Measurements from ENCODE around the gene NR4A3.
"Not testable (repeated sequence)": the region's sequence is repeated elsewhere in the genome, so short reads cannot be mapped to it uniquely, and the experiment has no call there.

NR4A3 gene

DNA sequence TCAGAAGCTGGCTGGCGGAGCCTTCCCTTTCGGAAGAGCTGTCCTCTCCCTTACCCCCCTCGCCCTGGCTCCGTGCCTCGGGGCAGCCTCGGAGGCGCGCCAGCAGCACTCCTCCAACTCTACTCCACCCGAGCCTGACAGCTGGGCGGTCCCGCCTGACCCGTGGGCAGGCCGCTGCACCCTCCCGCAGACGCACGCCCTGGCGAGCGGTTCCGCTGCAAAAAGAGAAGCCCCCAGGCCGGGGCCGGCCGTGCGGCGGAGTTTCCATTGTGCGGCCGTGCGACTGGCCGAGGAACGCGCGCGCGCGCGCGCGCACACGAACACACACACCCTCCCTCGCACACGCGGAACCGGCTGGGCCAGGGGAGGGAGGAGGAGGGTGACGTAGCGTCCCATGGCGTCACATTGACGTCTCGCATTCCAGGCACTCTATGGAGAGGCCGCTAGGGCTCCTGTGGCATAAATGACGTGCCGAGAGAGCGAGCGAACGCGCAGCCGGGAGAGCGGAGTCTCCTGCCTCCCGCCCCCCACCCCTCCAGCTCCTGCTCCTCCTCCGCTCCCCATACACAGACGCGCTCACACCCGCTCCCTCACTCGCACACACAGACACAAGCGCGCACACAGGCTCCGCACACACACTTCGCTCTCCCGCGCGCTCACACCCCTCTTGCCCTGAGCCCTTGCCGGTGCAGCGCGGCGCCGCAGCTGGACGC, at the start of gene NR4A3:
TSS of gene NR4A3 (plus strand) at position 490 of the 713 bp plus-strand sequence. CDS start 6,158 bp downstream, outside the sequence.
- peak; percentile 94 for DNase-seq (ENCODE audit: low spot score)

DNA sequence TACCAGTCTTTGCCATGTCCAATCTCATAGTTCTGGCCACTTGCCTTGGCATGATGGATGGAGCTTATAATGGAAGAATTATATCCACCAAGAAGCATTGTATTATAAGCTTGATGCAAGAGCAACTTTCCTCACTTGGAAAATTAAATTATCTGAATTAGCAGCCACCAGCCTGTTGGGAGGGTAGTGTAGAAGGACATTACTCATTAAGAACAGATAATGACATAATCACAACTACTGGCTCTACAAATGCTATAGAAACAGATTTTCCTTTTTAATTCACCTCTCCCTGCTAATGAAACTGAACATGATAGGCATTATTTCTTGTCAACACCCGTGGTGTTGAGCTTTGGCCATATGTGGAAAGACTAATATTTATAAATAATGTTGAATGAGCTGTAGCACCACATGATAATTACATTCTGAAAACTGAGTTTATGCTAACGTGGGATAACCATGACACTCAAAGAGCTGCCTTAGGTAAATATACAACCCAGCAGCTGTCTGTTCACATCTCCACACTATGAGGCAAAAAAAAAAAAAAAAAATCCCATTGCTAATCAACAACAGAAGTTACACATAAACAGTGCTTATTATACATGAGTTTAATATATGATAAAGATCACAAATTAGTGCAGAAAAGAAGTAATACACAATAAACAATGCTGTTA, 48.1 kb upstream of the NR4A3 start:
- no peak for DNase-seq (ENCODE audit: low spot score)

DNA sequence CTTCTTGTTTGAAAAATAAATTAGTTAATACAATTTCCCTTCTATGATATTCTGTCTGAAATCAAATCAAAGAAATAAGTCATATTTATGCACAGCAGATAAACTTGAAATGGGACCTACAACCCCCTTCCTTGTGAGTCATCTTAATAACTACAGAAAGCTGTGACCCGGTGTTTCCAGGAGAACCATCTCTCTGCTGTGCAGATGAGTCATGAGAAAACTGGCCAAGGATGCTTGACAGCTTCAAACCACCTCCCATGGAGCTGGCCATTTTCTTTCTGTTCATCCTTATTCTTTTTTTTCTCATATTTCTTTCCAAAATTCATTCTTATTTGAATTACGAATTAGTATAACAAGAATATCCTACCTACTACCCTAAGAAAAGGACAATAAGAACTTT, 43.4 kb upstream of the NR4A3 start:
- peak; percentile 56 for DNase-seq (ENCODE audit: low spot score)

DNA sequence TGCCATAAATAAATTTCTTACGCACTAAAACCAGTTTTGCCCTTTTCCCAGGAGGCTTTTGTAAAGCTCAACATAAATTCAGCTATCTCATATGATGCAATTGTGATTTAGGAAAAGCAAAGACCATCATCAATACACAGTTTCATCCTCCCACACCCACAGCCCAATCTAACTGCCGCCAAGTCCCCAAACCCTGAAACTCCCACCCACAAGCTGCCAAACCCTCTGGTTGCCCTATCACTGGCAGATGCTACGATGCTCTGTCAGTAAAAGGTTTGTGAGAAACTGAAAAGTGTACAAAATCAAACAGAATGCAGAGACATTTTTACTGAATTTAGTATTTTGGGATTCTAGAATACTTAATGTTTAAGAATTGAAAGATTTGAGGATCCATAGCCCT, 42.8 kb upstream of the NR4A3 start:
- DNase-seq (ENCODE audit: low spot score), result no peak

DNA sequence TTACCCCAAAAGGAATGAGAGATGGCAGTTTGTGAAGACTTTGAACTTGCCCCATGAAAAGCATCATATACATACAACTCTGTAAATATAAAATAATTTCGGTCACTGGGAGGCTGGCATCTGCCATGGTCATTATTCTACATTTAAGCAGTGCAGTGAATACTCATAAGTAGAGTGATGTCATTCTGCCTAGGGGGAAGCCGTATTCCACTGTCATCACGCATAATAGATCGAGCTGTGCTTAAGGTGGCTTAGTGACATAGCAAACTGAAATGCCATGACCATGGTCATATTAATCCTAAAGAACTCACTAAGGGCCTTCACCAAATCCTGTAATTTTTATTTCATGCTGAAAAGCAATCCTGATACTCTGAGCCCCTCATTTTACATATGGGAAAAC, 42.4 kb upstream of the NR4A3 start:
- DNase-seq (ENCODE audit: low spot score), result no peak

DNA sequence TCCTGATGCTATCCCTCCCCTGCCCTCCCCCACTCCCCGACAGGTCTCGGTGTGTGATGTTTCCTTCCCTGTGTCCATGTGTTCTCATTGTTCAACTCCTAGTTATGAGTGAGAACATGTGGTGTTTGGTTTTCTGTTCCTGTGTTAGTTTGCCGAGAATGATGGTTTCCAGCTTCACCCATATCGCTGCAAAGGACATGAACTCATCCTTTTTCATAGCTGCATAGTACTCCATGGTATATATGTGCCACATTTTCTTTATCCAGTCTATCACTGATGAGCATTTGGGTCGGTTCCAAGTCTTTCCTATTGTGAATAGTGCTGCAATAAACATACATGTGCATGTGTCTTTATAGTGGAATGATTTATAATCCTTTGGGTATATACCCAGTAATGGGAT, 39.3 kb upstream of the NR4A3 start:
- not testable (repeated sequence) for DNase-seq (ENCODE audit: low spot score)

DNA sequence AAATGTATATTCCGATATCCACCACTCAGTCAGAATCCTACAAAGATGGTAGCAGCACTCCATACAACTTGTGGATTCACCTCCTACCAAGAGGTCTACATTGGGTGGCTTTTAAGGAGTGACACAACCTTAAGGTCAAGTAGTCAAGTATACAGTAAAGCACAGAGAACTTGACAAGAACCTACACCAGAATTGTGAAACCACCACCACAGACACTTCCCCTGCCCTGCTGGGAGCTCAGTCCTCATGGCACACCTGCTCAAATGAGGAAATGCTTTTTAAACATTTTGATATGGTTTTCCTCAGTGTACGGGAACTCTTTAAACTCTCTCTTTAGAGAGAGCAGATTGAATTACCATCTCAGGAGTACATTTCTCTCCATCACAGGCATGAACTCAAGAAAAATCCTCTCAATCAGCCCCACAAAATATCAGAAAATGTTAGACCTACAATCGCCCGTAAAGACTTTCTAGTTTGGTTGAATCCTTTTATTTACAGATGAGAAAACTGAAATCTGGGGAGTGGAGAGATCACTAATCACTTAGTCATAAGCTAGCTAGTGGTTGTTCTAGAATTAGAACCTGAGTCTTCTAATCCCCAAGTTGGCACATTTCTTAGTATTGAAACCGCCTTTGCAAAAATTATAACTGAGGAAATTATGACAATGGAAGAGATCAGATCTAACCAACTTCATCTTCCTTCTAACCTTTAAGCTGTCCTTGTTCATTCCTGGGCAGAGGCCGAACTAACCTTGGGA, 38.5 kb upstream of the NR4A3 start:
- no peak for DNase-seq (ENCODE audit: low spot score)

DNA sequence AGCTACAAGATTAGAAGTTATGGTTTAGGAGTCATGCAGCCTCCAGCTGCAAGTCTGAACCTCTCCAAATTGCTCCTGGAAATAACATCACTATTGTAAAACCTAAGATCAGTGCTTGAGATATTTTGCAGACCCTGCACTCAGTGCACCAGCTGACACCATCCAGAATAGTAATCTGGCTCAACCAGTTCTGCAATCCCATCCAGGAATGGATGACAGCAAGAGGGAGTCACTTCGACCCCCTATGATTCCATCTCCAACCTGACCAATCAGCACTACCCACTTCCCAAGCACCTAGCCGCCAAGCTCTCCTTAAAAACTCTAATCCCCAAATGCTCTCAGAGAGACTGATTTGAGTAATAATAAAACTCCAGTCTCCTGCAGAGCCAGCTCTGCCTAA, 37.9 kb upstream of the NR4A3 start:
- DNase-seq (ENCODE audit: low spot score), result no peak

DNA sequence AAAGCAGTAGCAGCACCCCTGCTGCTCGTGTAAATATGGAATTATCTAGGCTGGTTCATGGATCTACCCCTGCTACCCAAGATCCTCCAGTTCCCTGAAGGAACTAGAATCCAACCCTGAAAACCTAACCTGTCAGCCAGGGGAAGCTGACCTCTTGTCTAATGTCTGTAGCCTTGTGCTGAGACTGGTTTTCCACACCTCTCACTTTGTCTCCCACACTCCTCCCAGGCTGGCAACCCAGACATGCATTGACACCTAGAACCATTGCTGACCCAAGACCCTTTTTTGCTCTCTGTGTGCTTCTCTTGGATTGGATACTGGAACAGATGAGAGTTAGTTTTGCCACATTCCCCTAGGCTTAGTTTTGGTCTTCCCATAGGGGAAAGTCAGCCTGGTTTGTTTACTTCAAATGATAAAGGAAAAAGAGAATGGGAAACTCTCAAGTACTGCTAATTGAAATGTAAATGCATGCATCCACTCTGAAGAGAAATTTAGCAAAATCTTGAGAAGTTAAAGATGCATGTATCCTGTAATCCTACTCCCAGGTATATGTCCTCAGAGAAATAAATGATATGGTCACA, 36.6 kb upstream of the NR4A3 start:
- DNase-seq (ENCODE audit: low spot score), result no peak

DNA sequence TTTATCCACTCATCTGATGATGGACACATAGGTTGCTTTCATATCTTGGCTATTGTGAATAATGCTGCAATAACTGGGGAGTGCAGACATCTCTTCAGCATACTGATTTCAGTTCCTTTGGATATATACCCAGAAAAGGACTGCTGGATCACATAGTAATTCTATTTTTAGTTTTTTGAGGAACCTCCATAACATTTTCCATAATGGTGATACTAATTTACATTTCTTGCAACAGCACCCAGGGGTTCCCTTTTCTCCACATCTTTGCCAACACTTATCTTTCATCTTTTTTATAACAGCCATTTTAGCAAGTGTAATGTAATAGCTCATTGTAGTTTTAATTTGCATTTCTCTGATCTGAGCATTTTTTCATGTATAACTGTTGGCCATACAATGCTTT, 34.1 kb upstream of the NR4A3 start:
- no peak for DNase-seq (ENCODE audit: low spot score)

DNA sequence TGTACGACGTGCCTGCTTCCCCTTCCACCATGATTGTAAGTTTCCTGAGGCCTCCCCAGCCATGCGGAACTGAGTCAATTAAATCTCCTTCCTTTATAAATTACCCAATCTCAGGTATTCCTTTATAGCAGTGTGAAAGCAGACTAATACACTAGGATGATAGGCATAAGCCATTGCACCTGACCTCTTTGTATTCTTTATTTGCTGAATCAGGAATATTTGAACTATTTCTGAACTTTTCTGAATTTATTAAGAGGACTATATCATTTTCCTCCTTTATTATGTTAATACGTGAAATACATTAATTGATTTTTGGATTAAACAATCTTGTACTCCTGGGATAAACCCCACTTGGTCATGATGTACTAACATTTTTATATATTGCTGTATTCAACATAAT, 28.2 kb upstream of the NR4A3 start:
- DNase-seq (ENCODE audit: low spot score), result no peak

DNA sequence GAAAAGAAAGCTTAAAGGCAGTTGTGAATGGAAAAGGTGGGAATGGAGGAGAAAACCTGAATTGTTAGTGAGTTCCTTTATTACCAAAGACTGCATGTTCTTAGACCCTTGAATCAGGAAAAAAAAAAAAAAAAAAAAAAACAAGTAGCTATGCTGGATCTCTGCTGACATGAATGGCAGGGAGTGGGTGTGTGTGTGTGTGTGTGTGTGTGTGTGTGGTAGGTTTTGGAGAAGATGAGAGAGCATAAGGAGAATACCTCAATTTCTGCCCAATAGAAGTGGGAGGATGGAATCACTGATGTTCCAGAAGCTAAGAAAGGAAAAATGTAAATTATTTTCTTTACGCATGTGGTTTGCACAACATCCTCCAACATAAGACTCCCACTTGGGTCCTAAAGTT, 25.5 kb upstream of the NR4A3 start:
- no peak for DNase-seq (ENCODE audit: low spot score)

DNA sequence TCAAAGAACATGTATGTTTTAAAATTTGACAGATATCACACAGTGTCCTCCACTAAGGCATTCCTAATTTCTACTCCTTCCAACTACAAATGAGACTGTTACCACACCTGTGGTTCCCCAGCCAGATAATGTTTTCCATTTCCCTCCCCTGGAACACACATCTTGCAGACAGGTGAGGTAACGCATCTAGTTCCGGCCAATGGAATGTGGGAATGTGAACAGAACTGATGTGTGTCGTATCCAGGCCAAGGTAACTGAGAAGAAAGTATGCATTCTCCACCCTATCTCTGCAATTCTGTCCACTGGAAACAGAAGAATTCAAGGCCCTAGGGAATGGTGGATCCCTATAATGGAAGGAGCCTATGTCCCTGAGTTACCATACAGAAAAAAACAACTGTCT, 19.9 kb upstream of the NR4A3 start:
- no peak for DNase-seq (ENCODE audit: low spot score)

DNA sequence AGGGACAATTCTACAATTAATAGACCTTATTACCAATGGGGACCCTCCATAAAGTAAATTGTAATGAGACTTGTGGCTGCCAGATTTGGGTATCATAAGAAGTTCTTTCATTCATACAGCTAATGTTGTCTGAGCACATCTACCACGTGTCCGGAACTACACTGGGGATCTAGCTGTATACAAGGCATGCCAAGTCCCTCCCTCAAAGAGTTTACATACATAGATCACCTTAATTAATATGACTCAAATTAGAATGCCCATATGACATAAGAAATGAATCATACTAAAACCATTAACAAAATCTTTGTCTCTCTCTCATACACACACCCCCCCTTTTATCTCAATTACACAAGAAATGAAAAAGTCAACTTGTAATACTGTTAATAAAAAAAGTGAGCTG, 18.0 kb upstream of the NR4A3 start:
- DNase-seq (ENCODE audit: low spot score), result no peak

DNA sequence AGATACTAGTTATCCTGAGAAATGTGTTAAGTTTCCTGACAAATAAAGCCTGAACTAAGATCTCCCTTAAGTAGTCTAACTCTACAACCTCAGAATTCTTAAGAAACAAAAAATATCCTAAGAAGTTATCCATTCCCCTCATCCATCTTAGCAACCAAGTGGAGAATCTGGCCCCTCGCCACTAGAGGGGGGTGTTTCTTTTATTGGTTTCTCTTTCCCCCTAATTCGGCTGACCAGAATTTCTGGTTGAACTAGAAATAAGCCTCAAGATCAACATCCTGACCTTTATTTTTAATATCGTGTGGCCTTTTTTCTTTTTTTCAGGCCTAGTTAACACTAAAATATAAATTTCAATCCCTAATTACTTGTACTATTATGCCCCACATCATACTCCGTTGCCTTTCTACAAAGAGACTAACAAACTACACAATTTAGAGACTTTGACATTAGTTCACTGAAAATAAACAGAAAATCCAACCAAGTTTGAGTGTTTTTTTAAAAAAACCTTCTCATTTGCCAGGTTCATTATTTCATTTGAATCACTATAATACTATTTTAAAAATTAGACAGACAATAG, 14.3 kb upstream of the NR4A3 start:
- DNase-seq (ENCODE audit: low spot score), result peak; percentile 84

DNA sequence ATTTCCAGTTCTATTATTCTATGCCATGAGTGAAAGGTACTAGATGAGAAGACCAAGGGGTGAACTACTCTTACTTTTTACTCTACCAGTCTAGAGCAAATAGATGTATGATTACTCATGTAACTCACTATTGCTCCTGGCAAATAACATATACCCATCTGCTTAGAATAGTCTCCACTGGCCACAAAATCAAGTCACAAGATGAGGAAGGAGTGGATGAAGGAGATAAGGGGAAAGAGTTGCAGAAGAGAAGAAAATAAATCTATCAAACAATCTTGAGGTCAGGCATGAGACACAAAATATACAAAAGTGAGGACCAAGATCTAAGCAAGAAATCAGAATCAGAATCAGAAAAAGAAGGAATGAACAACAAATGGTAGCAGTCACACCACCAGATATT, 13.7 kb upstream of the NR4A3 start:
- DNase-seq (ENCODE audit: low spot score), result no peak

DNA sequence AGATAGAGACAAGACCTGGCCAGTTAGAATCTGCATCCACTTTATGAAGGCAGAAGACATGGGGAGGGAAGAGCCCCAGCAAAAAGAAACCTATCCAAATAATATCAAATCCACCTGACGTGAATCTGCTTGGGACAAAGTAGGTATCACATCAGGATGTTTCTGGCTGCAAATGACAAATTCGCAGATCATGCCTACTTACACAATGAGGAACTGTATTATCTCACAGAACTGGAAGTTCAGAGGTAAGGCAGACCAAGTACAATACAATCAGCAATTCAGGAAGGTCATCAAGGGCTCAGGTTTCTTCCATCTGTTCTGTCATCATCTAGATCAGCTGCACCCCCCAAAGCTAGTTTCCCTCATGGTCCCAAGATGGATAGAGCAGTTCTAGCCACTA, 13.2 kb upstream of the NR4A3 start:
- no peak for DNase-seq (ENCODE audit: low spot score)

DNA sequence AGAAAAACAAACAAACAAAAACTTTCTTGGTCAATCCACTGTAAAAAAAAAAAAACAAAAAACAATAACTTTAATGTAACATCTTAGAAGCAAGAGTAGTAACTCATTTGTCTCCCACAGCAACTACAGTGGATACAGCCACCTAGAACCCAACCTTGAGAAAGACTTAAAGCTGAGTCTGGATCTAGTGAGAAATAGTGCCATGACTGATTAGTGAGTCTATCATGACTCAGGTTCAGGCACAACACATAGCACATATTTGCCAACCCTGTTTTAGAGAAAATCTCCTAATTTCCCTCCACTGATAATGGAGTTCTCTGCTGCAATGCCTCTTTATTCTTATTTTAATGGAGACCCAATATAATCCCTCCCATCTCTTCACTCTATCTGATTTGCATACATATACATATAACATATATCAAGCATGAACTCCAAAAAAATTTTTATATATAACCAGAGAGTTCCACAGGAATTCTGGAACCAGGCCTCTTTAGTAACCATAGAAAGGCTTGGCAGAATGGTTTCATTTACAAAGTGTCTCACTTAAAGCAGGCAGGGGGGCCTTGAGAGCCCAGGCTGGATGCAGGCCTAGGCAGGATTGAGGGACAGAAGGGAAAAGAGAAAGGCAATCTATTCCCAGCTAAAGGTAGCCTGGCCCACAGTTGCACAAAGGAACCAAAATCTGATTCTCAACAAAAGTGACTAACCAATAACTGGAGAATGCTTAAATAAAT, 11.9 kb upstream of the NR4A3 start:
- no peak for DNase-seq (ENCODE audit: low spot score)

DNA sequence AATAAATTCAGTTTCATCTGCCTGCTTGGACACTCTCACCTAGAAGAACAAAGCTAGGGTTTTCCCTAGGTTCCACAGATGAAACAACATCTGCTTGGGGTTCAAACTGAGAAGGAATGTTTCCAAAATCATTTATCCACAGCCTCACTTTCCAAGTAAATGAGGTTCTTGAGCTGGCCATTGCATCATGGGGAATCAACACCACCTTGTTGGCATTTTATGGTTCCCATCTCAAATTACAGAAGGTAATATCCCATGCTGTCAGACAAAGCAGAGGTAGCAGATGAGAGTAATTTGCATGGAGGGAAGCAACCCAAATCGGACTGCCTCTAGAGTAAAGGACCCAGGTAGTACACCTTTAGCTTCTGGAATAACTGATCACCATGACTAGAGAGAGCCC, 10.5 kb upstream of the NR4A3 start:
- no peak for DNase-seq (ENCODE audit: low spot score)

DNA sequence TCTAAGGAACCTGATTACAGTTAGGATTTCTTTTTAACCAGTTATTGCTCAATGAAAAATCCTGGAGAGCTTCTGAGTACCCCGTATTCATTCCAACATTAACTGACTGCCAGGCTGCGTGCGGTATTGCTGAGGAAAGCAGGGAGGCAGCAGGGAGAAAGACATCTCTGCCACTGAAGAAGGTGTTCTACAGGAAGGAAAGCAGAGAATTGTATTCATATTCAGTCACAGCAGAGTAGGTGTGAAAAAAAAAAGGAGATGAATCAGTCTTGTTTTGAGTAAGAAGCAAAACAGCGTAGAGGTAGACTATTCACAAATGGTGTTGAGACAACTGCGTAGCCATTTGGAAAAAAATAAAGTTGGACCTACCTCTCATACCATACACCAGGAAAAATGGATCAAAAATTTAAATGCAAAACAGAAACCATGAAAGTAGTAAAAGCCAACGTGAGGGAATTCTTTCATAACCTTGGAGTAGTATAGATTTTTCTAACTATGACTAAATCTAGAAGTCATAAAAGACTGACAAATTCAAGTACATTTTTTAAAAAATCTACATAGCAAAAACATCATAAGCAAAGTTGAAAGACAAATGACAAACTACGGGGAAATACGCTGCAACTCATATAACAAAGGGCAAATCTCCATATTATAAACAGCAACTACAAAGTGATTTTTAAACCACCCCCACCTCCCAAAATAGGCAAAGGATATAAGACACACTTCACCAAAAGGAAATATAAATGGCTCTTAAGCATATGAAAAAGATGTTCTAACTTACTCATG, 9.9 kb upstream of the NR4A3 start:
- no peak for DNase-seq (ENCODE audit: low spot score)

DNA sequence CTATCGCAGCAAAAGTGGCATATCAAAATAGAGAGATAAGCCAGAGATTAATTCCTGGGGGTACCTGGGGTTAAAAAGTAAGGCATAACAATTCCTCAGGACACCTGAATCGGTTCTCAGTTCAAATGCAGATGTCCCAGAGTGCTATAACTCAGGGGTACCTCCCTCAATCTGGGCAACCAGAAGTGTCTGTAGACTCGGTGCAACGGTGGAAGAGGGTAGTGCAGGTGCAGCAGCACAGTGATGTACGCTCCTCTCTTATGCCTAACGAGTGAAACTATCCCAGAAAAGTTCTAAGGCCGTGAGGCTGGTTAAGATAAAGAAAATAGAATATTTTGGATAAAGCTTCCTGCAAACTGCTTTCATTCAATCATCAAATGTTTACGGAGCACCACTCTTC, 7.9 kb upstream of the NR4A3 start:
- no peak for DNase-seq (ENCODE audit: low spot score)
